GM19468 (cell line): ENCODE measurements around the gene ZNF275.
"Not testable (repeated sequence)": the region's sequence is repeated elsewhere in the genome, so short reads cannot be mapped to it uniquely, and the experiment has no call there.

ENCODE experiments used
- ATAC-seq: cut with Tn5 transposase; IDR thresholded peaks from one replicate; pipeline ENCODE4 v1.9.1; 2021; ENCODE audit warnings: mild to moderate bottlenecking, moderate library complexity, moderate number of reproducible peaks; ENCODE audit not compliant: unreplicated experiment; ENCODE audit errors: extremely low read depth

The ZNF275 gene

DNA sequence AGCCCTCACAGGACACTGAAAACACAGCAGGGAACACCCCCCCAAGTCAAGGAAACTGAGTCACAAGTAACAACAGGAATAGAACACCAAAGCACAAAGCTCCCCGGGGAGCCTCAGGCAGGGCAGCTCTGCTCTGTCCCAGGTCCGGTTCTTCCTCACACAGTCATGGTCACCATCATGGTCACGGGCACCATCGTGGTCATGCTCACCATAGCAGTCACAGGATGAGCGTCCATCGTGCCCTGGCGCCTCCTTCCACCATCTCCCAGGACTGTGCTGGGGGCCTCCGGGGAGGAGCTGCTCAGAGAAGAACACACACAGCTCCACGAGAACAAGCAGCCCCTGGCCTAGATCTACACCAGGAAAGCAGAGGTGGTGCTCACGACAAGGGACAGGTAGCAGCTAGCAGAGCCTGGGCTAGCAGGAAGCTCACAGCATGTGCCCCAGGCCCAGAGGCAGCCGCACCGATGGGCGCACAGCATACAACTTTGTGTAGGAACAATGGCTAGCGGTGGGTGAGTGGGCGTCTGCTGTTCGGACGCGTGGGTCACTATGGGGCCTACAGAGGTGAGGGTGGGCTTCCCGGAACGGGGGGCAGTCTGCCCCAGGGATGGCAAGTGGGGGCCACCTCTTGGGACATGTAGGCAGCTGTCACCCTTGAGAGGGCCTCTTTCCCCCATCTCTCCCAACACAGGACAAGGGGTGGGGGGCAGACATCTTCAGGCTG lies 15.8 kb upstream of the ZNF275 start:
- no peak for ATAC-seq

- ATAC-seq = no peak
Observed at GRCh38 chrX:153318811-153319210, 15.1 kb upstream of the ZNF275 start.

GRCh38 chrX:153319295-153320046 lies 14.5 kb upstream of the ZNF275 start:
- no peak for ATAC-seq

- ATAC-seq = not testable (repeated sequence)
Observed at GRCh38 chrX:153320047-153320443, 13.9 kb upstream of the ZNF275 start.

- ATAC-seq = no peak
Observed at GRCh38 chrX:153320555-153321184, 13.3 kb upstream of the ZNF275 start.

DNA sequence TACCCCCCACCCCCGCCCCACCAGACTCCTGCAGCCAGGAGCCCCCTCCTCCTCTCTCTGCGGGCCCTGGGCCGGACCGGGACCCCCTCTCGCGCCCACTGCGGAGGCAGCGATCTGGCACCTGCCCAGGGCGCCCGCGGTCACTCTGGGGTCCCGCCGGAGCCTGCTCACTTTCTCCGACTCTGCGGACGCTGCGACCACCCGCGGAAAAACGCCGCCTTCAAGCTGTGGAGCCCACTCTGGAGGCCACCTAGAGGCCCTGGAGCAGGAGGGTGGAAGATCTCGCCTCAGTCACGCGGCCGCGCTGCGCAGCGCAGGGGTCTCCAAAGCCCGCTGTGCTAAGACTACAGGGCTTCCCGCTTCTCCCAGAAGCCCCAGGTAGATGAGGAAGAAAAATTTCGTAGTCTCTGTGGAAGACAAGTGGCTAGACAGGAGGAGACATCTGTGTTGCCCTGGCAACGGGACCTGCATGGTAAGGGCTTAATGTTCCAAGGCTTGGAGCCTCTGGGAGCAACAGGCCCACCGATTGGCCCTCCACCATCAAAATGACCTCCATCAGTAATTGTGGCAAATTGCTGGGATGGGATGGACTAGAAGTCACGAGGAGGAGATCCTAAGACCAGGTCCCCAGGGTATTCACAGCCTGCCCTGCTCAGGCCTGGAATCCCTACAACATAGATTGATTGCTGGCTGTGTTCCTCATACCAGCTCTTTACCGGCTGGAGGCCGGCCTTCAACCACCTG lies 12.4 kb upstream of the ZNF275 start, which contains the start of gene PNMA6F:
Gene PNMA6F, minus strand, starts transcription at position 387 of the 744 bp plus-strand sequence. CDS start 1,093 bp downstream, outside the sequence.
- ATAC-seq = no peak

DNA sequence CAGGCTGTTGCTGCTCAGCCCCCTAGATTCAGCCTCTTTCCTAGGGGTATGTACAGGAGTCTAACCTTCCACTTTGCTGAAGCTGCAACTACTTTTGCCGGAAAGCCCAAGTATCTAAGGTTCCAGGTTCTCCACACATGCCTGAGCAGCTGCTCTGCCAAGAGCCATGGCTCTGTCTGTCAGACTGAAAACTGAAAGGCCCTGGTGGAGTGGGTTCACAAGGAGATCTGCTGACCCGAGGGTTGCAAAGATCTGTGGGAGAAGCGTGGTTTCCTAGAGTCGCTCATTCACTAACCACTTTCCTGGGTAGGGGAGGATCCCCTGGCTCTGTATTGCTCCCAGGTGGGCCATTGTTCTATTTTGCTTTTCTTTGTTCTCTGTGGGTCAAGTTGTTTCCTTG lies 6.4 kb upstream of the ZNF275 start:
- ATAC-seq = no peak

GRCh38 chrX:153333266-153333665 lies 687 bp upstream of the ZNF275 start:
- ATAC-seq = no peak

GRCh38 chrX:153334654-153335295 lies 822 bp downstream of the ZNF275 start:
- ATAC-seq = no peak

DNA sequence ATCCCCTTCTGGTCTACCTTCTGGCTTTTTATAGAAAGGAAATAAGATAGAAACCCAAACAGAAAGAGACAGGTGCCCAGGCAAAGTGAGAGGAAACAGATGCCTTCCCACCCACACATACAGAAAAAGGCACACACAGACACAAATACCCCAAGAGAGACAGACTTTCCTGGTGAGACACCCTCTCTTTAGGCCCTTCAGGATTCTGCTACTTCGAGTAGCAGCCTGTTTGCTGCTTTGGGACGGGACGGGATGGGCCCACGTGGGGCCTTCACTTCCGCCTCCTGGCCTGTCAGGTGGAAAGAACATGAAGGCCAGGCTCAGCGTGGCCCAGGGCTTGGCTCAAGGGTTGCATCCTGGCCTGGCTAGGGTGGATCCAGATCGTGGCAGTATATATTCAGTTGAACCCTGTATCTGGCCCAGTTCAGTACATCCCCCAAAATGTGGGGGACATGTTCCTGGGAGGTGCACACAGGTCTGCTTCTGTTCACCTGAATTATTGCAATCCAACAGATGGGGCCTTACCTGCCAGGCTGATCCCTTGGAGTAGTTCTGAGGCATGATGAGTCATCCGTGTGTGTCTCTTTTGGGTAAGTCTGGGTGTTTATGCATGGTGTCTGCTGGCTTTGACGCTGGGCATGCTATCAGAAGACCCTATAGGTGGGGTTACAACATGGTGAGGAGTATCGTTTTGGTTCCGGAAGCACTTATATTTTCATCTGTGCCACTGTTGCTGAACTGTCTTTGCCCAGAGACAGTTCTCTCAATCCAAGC lies 2.4 kb downstream of the ZNF275 start:
- no peak for ATAC-seq

DNA sequence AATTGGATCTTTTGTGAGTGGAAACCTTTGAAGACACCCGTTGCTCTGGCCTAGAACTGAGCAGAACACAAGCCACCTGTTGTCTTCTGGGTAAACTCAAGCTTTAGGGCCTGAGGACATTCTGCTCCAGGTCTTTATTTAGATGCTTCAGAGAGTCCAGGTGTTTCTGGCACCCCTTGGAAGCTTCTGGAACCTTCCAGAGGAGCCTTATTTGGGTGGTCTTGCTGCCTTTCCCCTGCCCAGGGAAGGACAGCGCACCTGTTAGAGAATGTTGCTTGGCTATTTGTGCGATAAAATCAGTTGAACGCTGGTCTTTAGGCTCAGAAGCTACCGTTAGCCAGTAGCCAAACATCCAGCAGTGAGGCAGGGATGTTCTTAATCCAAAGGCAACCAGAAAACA lies 3.0 kb downstream of the ZNF275 start:
- ATAC-seq = no peak

DNA sequence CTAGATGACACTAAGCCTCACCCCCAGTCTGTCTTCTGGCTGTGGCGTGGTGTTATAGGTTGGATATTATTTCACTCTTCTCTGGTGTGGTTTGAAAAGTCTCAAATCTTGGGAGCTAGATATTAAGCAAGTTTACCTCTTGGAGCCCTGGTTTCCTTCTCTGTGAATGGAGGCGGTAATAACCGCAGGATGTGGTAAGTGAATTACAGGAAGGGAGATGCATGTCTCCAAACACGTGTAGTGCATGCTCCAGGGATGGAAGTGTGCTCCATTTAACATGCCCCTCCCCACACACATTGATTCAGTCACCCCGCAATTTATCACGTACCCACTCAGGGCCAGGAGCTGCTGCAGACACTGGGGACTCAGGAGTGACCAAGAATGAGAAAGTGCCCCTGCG lies 4.9 kb downstream of the ZNF275 start:
- ATAC-seq = no peak

DNA sequence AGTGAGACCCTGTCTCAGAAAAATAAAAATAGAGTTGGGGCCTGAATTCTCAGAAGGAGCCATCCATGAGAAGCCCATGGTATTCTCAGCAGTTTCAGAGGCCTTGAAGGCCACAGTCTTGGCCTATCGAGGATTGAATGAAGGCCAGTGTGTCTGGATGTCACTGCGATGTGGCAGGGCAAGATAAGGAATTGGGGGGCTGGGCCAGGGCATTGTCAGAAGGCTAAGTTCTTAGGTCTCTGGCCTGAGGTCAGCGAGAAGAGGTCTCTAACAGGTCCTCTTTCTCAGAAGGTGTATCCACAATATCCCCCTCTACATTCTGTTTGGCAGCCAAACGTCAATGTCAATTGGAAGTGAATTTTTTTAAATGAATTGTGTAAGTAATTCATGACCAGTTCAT lies 5.7 kb downstream of the ZNF275 start:
- no peak for ATAC-seq

- no peak for ATAC-seq
Observed at GRCh38 chrX:153340111-153340510, 6.2 kb downstream of the ZNF275 start.

DNA sequence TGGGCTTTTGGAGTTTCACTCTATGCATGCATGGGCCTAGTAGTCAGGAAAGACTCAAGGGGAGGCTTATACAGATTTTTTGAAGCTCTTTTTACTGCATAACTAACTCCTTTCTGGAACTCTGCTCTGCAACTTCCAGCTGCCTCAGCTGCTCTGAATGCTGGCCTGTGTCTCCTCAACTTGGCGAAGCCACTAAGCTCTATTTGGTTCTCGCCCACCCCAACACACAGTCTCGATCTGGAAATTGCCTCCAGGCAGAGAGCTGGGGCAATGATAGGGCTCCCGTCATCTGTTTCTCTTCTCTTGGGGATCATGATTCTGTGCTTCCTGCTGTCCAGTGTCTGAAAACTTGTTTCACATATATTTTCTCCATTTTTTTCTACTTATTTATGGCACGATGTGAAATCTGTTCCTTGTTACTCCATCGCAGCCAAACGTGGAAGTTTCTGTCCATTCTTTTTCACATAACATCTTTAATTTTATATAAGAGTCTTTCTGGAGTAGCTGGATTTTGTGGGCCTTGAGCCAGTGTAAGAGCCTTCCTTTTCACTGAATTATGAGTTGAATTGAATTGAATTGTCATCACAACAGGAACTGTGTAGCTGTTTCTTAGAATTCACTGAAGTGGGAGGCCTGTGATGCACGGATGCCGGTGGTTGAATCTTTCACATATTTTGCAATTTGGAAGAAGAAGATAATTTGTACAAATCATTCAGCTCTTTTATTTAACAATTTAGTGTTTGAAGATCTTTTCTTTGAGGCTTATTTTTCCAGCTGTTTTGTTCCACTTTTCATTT lies 9.0 kb downstream of the ZNF275 start:
- no peak for ATAC-seq

- ATAC-seq = no peak
Observed at GRCh38 chrX:153343674-153344073, 9.7 kb downstream of the ZNF275 start.

GRCh38 chrX:153347530-153347929 lies 13.6 kb downstream of the ZNF275 start:
- no peak for ATAC-seq

DNA sequence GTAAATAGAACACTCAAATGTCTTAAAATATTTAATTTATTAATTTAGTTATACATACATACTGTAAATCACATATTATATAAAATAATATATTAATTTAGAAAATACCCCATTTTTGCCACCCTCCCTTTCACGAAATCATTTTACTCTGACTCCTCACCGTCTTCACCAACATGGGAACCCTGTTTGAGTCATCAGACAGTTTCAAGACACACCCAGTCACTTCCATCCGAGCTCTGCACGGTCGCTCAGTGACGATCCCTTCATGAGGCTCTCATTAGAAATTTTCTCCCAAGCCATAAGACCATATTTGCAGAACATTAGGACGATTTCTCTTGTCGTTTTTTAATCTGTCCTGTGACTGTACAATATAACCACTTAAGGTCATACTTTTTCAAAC lies 14.5 kb downstream of the ZNF275 start:
- ATAC-seq = no peak
